CD4-positive, alpha-beta T cell treated with Interleukin-2 at 100 ng/mL for 4 hours (primary cell): Measurements from ENCODE around the gene EVX2.

Experiments used
- DNase-seq: peaks from one replicate; pipeline ENCODE4 v3.0.0-alpha.2; 2020; ENCODE audit warnings: low spot score

EVX2 gene

DNA sequence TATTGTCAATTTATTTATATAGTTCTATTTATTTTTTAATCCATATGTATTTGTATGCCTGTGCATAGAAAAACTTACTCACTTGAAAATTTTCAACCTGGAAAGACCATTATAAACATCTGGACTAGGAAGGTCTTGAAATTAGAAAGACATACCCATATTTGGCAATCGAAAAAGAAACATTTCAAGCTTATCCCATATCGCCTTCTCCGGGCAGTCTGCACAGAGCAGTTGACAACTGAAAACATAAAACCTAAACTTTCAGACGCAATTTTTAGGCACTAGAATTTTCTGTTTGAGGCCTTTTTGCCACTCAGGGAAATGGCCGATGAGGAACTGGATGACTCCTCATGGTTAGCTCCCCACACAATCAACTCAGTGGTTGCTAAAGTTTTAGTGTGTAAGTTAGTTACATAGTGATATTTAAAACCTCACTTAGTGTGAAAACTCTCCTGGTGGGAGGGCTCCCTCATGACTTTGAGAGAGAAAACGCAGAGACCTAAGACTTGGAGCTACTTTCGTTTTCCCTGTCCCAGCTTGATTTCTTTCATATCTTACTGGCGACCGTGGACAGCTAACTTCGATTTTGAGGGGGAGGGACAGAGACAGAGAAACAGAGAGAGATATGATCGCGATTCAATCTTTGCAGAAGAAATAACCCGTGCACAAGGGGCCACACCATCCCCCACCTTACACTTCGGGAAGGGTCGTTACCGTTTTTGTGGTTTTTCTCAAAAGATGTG, 12.7 kb upstream of the EVX2 start:
- no peak for DNase-seq

DNA sequence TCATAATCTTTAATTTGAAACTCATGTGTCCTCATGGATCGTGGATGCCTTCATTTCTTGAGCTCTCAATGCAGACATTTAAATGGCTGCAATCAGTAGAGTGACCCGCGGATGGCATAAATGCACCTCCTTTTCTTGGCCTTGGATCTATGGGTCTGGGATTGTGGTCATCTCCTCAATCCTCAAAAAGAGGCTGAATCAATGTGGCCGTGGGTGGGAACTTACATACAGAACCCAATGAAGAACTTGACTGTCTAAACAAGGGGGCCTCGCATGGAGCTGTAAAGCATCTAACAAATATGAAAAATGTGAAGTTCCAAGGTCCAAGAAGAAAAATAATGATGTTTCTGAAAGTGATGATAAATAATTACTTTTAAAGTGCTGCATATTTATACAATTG, 11.7 kb upstream of the EVX2 start:
- DNase-seq: no peak

DNA sequence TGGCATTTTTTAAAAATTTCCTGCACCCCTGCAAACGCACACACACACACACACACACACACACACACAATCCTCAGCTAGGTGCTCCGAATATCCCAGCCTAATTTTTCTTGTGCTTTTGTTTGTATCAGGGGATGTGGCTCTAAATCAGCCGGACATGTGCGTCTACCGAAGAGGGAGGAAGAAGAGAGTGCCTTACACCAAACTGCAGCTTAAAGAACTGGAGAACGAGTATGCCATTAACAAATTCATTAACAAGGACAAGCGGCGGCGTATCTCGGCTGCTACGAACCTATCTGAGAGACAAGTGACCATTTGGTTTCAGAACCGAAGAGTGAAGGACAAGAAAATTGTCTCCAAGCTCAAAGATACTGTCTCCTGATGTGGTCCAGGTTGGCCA, 10.6 kb upstream of the EVX2 start:
- DNase-seq: no peak

DNA sequence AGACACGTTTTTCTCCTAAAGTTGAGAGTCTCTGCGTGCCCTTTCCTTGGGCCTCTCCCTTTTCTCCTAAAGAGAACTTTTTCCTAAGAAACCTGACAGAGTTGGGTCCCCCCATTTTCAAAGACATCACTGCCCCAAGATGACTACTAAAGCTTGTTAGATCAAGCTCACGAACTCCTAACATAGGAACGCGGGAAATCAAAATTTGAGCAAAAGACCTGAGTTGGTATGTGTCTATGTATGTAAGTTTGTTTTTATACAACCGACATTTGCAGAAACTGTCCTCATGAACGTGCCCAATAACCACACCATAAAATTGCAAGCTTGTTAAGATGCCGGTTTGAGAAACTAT, 10.1 kb upstream of the EVX2 start:
- no peak for DNase-seq

DNA sequence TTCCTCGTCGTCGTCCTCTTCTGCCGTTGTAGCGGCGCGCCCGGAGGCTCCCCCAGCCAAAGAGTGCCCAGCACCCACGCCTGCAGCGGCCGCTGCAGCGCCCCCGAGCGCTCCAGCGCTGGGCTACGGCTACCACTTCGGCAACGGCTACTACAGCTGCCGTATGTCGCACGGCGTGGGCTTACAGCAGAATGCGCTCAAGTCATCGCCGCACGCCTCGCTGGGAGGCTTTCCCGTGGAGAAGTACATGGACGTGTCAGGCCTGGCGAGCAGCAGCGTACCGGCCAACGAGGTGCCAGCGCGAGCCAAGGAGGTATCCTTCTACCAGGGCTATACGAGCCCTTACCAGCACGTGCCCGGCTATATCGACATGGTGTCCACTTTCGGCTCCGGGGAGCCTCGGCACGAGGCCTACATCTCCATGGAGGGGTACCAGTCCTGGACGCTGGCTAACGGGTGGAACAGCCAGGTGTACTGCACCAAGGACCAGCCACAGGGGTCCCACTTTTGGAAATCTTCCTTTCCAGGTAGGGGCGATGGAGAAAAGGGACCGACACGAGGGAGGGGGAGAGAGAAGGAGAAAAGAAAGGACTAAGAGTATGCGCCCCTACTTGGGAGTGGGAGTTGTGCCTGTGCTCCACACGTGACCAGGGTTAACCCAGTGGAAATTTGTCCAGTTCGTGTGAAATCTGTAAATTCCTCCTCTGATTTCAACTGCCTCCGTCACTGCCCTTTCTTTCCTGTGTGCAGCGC, 9.6 kb upstream of the EVX2 start:
- no peak for DNase-seq

DNA sequence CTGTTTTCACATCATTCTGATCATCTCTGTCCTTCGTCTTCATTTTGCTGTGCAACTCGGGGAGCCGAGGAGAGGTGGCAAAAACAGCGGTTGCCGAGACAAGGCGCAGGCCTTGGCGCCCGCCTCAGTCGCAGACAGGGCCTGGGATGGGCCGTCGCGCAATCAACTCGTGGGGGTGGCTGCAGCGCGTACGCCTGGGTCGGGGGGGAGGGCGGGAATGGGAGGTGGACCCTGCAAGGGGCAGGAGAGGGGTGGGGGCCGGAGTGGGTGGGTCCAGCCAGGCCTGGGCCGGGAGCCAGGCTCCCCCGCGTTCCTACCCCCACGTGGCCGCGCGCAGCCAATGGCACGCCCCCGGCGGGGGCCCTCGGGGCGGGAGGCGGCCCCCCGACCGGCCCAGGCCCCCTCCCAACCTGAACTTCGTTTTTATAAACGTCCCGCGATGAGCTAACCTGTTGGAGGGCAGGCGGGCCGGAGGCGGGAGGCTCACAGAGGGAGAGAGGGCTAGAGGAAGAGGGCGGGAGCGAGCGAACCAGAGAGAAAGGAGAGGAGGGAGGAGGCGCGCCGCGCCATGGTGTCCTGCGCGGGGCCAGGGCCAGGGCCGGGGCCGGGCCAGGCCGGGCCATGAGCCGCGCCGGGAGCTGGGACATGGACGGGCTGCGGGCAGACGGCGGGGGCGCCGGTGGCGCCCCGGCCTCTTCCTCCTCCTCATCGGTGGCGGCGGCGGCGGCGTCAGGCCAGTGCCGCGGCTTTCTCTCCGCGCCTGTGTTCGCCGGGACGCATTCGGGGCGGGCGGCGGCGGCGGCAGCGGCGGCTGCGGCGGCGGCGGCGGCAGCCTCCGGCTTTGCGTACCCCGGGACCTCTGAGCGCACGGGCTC, 8.7 kb upstream of the EVX2 start, which contains the start of gene HOXD13:
Gene HOXD13 (plus strand): TSS at position 452 of the 875 bp plus-strand sequence. CDS start 170 bp downstream, at position 622.
- DNase-seq: no peak

DNA sequence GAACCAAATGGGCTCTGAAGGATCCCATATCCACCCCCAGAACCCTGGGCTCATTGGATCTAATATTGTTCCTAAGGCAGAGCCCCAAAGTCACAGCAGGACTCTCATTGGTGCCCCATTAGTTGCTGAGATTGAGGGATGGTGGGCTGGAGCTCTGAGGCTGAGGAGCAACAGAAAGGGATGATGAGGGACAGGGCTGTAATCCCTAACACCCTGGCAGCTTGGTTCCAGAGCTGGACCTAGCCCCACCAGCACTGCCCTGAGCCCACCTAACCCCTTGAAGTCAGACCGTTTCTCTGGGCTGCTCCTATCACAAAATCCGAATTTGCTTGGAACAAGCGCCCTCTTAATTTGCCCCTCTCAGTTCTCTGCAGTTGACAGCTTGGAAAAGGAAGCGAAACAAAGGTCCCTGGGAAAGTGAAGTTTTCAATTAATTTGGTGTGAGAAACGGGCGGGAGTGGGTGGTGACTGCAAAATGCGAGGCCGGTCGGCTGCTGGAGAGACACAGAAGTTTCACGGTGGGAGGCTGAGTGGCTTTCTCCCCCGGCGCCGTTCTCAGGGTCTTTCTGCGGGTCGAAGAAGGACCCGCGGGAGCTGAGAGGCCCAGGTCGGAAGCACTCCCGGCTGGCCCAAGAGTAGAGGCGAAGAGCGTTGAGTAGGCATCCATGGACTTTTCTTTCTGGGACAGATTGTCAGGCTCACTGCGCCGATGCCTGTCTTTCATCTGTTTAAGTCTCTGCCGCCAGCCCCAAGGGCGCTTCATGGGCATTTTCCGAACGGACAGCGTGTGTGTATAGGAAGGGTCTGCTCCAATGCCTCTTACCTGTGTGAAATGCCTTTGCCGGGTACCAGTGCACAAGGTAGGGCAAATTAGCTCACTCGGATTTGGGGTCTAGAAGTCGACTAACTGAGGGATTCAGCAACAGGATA, 7.8 kb upstream of the EVX2 start:
- DNase-seq: no peak

DNA sequence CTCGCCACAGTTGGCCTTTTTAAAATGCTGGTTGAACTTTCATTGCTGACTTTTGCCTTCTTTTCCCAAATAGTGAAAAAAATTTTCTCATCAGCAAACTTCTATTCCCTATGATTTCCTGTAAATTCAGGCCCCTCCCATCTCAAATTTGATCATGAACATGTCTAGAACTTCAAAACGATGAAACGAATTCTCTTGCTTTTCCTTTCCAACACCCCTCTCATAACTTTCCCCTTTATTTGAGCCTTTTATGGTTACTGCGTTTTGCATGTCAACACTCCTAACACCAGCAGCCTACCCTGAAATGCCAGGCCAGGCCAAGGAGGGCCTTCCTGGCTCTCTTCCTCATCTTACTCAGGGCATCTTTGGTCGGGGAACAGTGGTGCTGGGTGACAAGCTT, 7.1 kb upstream of the EVX2 start:
- DNase-seq: no peak

DNA sequence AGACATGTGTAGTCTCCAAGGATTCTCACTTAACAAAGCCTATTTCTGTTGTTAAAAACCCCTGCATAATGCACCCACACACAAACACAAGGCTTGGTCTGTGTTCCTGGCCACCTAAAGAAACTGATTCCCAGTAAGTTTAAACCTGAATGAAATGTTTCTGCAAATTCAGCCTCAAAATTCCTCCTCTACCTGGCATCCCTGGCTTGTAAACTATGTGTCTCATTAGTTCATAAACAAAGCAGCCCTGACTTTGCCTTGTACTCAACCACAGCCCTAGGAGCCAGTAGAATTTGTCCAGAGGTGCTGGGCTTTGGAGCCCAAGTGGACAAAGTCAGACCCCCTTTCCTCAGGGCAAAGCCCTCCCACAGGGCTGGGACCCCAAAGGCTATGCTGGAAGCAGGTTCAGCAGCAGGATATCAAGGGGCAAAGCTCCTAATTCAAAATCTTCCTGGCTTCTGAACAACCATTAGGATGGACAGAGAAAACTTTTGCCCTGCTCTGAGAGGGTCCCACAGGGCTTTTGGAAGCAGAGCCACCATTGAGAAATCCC, 6.2 kb upstream of the EVX2 start:
- DNase-seq: no peak

DNA sequence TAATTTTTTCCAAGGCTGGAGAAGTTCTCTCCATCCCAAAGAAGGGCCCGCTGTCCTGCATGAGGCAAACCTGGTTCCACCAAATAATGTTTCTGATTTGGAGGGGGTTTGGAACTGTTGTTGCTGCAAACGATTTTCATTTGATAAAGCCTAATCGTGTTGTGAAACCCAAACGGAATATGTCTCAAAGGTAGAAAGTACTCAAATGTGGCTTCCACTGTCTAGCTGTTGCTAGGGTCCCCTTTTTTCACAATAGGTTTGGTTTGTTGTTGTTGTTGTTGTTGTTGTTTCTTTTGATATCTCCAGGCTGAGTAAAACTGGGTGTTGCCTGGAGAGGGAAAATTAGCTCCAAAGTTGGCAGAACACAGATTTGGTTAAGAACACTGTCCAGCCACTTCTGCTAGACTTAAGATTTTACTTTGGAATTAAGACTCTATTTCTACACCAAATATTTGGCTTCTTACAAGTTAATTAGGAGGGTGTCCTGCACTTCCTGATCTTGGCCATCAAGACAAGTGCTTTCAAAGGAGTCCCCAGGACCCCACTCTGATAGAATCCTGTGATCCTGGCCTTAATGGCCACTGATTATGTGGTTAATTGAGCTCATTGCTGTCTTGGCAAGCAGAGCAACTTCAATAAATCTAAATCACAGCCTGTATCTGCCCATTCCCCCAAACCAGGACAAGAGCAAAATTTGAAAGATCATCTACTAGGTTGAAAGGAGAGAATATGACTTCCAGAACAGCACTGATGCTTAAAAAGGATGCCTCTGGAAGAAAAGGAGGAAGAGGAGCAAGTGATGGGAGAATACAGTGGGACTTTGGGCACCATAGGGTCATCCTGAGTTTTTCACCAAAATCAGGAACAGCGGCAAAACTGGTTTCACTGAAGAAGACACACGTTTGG, 5.4 kb upstream of the EVX2 start:
- no peak for DNase-seq

DNA sequence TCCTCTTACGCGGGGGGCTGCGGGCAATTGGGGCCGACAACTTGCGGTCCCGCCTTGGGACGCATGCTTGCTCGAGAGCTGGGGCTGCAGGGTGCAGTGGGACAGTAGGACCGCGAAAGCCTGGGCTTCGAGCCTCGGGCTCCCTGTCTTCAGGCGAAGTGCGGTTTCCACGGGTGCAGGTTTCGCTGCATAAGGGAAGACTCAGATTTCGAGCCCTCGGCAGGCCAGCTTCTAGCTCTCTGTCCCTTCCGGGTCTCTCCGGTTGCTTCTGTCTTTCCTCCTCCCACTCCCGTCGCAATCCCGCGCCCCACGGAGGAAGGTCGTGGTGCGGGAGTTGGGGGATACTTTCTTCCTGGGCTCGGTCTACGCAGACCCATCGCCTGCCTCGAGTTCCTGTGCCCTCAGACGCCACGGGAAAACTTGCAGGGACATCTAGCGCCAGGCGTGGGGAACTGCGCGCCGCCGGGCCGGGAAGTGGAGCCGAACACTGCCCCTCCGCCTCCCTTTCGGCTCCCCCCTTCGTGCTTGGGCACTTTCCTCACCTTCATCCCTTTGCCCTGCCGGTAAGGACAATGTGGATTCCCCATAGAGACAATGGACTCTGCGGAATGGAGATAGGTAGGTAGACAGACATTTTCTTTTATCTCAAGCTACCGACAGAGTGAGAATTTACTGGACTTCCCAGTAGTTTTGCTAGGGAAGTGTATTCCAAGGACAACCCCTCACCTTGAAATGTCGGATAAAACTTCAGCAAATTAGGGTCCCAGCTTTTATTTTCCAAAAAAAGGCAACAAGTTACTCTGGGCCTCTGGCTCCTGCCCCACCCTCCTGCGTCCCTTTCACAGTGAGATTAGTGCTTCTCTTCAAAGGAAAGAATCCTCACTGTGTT, 4.5 kb upstream of the EVX2 start:
- no peak for DNase-seq

DNA sequence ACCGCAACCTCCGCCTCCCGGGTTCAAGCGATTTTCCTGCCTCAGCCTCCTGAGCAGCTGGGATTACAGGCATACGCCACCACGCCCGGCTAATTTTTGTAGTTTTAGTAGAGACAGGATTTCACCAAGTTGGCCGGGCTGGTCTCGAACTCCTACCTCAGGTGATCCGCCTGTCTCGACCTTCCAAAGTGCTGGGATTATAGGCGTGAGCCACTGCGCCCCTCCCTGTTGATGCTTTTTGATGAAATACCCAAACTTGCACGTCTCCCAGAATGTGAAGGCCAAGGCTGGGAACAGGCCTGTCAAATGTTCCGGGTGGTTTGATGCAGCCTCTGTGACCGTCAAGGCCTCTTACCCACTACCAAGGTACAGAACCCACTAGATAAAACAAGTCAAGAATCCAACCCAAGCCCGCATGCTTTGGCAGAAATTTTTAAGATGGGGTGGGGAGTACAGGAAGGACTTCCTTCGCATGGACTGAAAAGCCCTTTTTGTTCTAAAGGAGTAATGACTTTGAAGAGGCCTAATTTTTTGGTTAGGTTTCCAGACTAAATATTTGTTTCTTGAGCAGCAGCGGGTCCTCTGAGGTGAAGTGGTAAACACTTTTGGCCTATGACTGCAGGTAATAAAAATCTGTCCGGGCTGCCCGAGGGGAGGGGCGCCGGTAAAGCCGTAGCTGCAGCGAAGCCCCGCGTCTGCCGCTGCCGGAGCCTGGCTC, 3.7 kb upstream of the EVX2 start:
- DNase-seq: no peak

DNA sequence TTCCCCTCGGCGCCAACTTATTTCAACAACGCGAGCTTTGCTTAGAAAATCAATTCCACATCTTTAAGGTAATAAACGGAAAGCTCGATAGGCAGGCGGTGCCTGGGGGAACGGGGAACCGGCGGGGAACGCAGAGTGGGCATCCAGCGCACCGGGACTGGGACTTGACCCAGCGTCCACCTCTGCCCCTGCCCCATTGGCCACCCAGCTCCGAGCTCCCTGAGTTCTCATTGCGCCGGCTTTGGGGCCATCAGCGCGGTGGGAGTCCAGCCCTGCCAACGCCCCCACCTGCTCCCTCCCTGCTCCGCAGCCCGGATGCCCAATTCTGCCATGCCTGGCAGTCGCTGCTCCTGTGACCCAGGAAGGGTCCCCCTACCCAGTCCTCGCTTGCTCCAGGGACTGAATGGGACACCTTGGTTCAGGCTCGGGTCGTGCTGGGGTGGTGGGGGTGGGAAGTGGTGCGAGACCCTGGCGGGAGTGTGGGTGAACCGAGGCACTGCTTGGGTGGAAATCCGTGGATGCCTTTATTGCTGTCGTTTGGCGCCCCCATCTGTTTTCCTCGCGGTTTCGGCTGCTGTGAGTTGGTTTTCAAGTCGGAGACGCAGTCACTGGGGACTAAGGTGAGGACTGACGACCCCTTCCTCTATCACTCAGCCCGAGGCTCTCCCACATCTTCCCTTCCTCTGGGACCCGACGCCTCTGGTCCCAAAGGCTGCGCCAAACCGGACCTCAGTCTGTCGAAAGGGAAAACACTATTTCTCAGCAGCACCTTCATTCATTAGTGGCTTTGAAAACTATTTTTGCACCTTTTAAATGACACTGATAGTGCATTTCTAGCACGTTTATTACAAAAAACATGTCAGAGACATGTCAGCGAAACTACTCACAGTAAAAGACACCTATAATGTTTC, 2.4 kb upstream of the EVX2 start:
- no peak for DNase-seq

DNA sequence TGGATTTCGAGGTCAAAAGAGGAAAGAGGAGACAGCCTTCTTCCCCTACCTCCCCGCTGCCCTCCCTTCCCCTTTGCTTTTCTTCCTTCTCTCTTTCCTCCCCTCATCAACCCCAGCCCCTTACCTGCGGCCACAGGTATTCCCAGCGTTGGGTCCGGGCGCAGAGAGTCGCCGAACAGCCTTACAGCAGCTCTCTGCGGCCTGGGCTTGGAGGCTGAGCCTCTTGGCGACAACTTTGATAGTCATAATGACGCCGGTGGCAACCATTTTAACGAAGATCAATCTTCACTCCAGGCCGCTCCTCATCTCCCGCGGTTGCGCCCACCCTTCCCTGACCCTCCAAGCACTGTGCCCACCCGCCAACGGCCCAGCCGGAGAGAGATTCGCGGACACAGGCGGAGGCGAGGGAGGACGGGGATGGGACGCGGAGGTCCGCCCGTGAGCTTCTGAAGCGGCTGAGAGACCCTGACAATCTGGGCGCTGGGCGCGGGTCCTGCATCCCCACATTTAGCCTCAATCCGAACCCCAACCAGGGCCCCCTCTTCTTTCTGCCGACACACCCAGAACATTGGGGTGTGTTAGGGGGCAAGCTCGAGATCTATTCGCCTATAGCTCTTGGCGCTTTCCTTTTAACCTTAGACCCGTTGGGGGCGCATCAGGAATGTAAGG, 1.5 kb upstream of the EVX2 start:
- DNase-seq: no peak

DNA sequence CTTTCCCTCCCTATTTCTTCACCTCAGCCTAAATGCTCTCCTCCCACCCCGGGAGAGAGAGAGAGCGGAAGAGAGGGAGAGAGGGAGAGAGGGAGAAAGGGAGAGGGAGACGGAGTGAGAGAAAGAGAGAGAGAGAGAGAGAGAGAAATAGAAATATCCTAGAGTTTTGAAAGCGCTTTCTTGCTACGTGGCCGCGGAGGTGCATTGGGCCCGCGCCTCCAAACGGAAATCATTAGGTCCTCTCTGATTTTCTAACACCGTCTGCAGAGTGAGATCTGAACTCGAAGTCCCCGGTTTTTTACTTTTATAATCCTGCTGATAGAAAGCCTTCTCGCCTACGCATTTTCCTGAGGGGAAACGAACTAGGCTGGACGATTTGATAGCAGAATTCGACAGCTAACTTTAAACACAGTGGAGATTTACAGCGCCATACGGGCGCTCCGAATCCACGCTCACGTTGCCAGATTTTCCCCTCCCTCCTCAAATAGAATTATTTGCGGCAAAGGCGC, 903 bp upstream of the EVX2 start:
- DNase-seq: no peak
